ENCODE results near the gene GLP2R.

Gene GLP2R

DNA sequence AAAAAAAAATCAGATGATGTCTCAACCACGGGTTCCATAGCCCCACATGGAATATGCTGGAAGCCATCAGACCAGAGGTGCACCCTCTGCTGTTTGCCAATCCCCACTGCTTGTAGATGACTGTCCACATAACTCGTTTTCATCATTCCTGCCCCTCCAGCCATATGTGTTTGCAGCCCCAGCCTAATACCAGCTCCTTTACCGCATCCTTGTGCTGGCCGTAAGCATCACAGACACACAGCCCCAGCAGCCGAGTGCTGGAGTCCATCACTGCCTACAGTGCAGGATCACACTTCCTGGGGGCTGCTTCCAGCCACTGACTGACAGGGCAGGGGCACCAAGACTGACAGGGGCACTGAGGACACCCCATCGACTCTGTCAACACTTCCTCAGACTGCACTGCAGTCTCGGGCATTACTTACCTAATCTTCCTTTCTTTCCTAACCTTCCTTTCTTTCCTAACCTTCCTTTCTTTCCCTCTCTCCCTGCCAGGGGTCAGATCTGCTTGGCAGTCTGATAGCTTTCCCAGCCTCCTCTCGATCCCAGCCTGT, 74.4 kb downstream of the GLP2R start:
- no peak overlapping the region for H3K4me3 ChIP-seq (ENCODE audit: low read depth, low read length)
- TF ChIP-seq, protein P1, sequence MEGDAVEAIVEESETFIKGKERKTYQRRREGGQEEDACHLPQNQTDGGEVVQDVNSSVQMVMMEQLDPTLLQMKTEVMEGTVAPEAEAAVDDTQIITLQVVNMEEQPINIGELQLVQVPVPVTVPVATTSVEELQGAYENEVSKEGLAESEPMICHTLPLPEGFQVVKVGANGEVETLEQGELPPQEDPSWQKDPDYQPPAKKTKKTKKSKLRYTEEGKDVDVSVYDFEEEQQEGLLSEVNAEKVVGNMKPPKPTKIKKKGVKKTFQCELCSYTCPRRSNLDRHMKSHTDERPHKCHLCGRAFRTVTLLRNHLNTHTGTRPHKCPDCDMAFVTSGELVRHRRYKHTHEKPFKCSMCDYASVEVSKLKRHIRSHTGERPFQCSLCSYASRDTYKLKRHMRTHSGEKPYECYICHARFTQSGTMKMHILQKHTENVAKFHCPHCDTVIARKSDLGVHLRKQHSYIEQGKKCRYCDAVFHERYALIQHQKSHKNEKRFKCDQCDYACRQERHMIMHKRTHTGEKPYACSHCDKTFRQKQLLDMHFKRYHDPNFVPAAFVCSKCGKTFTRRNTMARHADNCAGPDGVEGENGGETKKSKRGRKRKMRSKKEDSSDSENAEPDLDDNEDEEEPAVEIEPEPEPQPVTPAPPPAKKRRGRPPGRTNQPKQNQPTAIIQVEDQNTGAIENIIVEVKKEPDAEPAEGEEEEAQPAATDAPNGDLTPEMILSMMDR (IDR thresholded peaks at IDR 0.05; ENCODE audit: low read depth, low read length, missing control alignments): no peak
- no peak for DNase-seq (ENCODE audit: low read depth)

DNA sequence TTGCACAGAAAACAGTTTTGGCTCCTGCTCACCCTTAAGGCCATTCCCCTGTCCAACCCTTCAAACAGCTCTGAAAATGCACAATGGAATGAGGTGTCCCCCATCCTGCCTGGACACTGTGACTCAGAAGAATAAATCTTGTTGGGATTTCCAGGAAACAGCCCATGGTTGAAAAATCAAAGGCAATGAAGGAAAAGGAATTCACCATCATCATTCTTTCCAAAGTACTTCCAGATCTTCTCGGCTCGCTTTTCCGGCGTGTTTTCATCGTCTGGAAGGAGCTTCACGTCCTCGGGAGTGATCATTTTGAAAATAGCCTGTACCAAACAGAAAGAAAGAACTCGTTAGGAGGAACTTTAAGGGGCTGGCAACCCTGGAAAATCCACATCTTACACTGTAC, 75.1 kb downstream of the GLP2R start:
- TF ChIP-seq, protein P1 (IDR thresholded peaks at IDR 0.05; ENCODE audit: low read depth, low read length, missing control alignments): no peak
- no peak for DNase-seq (ENCODE audit: low read depth)
- H3K4me3 ChIP-seq (ENCODE audit: low read depth, low read length): no peak overlapping the region

DNA sequence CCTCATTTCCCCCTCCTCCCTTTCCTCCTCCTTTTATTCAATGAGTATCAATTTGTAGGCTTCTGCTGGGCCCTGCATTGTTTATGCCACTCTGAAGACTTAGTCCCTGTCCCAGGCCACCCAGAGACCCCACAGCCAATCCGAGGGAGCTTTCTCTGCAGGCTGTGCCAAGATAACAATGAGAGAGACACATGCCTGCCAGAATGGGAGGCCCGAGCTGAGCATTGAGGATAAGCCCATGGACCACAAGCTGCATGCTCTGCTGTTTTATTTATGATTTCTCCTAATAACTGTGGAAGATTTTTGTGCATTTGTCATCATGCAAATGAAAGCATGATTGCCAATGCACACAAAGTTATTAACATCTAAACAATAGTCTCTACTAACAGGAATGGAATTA, 76.4 kb downstream of the GLP2R start:
- DNase-seq (ENCODE audit: low read depth): no peak
- TF ChIP-seq, protein P1 (IDR thresholded peaks at IDR 0.05; ENCODE audit: low read depth, low read length, missing control alignments): no peak
- H3K4me3 ChIP-seq (ENCODE audit: low read depth, low read length): no peak overlapping the region

DNA sequence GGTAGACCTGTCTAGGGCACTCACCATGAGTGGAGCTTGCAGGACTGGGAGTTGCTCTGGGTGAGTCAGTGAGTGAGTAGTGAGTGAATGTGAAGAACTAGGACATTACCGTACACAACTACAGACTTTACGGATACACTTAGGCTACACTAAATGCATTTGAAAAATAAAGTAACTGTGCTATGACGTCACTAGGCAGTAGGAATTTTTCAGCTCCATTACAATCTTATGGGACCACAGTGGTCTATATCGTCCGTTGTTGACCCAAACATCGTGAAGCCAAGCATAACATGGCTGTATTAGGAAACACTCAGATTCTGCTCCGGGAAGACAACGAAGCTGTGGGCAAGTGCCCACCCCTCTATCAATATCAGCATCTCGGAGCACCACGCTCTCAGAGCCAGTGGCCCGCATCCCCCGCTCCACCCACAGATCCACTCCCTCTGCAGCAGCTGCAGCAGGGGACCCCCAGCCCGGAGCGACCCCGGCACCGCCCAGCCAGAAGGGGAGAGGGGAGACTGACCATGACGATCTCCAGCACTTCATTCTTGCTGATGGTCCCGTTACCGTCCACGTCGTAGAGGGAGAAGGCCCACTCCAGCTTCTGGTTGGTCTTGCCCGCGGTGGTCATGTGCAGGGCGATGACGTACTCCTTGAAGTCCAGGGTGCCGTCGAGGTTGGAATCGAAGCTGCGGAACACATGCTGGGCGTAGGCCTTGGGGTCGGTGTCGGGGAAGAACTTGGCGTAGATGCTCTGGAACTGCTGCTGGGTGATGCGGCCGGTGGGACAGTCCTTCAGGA, 78.8 kb downstream of the GLP2R start:
- H3K4me3 ChIP-seq (ENCODE audit: low read depth, low read length): no peak overlapping the region
- DNase-seq (ENCODE audit: low read depth): no peak
- TF ChIP-seq, protein P1 (IDR thresholded peaks at IDR 0.05; ENCODE audit: low read depth, low read length, missing control alignments): no peak

DNA sequence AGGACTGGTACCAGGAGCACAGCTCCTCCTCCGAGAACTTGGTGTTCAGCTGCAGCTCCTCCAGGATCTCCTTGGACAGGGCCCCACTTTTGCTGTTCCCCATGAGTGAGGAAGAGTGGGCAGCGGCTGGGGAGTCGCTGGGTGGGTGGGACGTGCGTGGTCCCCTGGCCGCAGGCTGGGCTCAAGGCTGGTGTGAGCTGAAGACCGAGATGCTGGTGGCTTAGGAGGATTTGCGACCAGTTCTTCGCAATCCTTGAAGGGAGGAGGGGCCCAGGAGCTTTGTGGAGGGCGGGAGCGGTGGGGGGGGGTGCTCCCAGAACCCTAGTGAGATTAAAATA, 79.3 kb downstream of the GLP2R start, which contains the start of gene RCVRN:
RCVRN (minus strand) TSS at position 194 of the 338 bp plus-strand sequence; CDS start at position 103, 91 bp downstream.
- no peak for DNase-seq (ENCODE audit: low read depth)
- TF ChIP-seq, protein P1 (IDR thresholded peaks at IDR 0.05; ENCODE audit: low read depth, low read length, missing control alignments): no peak
- H3K4me3 ChIP-seq (ENCODE audit: low read depth, low read length): no peak within 1 kb of the TSS

DNA sequence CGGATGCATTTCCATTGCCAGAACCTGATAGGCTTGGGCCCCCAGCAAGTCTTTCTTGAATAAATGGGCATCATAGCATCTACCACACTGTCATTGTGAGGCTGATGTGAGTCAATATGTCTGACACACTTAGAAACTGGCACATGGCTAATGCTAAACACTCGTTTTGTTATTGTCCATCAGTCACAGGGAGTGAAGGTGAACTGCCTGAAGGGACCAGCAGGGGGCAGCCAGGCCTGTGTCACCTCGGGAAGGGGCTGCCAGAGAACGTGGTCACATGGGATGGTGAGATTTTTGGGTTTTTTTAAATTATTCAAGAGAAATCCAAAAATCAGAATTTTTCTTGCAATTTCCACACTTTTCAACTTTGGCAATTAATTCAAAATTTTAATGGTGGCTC, 80.2 kb downstream of the GLP2R start:
- TF ChIP-seq, protein P1 (IDR thresholded peaks at IDR 0.05; ENCODE audit: low read depth, low read length, missing control alignments): peak; percentile 74
- H3K4me3 ChIP-seq (ENCODE audit: low read depth, low read length): no peak overlapping the region
- no peak for DNase-seq (ENCODE audit: low read depth)

DNA sequence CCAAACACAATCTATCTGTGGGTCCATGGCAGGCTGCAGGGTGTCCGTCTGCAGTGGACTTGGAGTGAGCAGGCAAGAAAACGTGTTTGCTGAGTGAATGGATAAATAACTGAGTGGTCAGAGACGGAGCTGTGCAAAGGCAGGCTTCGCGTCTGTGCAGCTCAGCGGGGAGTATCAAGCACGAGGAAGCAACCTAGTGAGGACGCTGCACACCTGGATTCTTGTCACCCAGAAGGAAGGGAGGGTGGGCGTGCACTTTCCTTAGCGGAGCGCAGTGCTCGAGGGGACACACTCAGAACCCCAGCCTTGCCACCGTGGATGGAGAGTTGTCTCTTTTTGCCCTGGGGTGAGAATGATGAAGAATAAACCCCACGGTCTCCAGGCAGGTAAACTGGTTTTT, 80.9 kb downstream of the GLP2R start:
- H3K4me3 ChIP-seq (ENCODE audit: low read depth, low read length): no peak overlapping the region
- TF ChIP-seq, protein P1 (IDR thresholded peaks at IDR 0.05; ENCODE audit: low read depth, low read length, missing control alignments): no peak
- no peak for DNase-seq (ENCODE audit: low read depth)
